Keratinocyte (primary cell): ENCODE results near the gene SGIP1. TPM values are rescaled to one million over a fixed set of nuclear protein-coding genes. Genes with fewer than 3 reads are reported as not detected.

Experiments
- DNase-seq: peaks from one replicate; pipeline ENCODE4 v3.0.0-alpha.2; 2011; ENCODE audit warnings: low read depth, missing footprints, low spot score
- FAIRE-seq: peaks from 2 replicates; lab custom pipeline; 2011; peaks lifted over from hg19 to GRCh38; lab: Jason Lieb, UNC
- H2AFZ ChIP-seq: 2 replicates; pipeline ENCODE4 v1.6.0; 2012; ENCODE audit warnings: low read length, control low read depth, inconsistent platforms; ENCODE audit not compliant: control insufficient read depth
- H3K27ac ChIP-seq: 2 replicates; pipeline ENCODE4 v1.5.1; 2011; ENCODE audit warnings: low read length; ENCODE audit not compliant: control insufficient read depth, insufficient read depth
- H3K27me3 ChIP-seq: 3 replicates; pipeline ENCODE4 v1.6.0; 2011; ENCODE audit warnings: low read length; ENCODE audit not compliant: control insufficient read depth, insufficient read depth; ENCODE audit errors: extremely low read depth
- H3K36me3 ChIP-seq, 2 experiments: 2 replicates in 1 of 2; 3 replicates in 1 of 2; pipeline ENCODE4 v1.5.1; 2011; ENCODE audit warnings: low read length in 2 of 2, mild to moderate bottlenecking in 1 of 2; ENCODE audit not compliant: control insufficient read depth in 2 of 2, insufficient read depth in 2 of 2; ENCODE audit errors: extremely low read depth in 1 of 2
- H3K4me1 ChIP-seq: 3 replicates; pipeline ENCODE4 v1.5.1; 2011; ENCODE audit warnings: low read length; ENCODE audit not compliant: control insufficient read depth, insufficient read depth; ENCODE audit errors: extremely low read depth
- H3K4me2 ChIP-seq: 3 replicates; pipeline ENCODE4 v1.6.0; 2011; ENCODE audit warnings: low read depth, low read length; ENCODE audit not compliant: control insufficient read depth, insufficient read depth; ENCODE audit errors: extremely low read depth
- H3K4me3 ChIP-seq, 3 experiments: fragments of 200-600 bp in 1 of 3; sonication (generic) in 1 of 3; 2 replicates in 2 of 3; 3 replicates in 1 of 3; pipeline ENCODE4 v1.5.1; 2011 to 2016; ENCODE audit warnings: low read length in 3 of 3, mild to moderate bottlenecking in 3 of 3, control low read depth in 2 of 3, inconsistent platforms in 1 of 3, low read depth in 1 of 3, mixed read lengths in 1 of 3, mixed run types in 1 of 3, moderate library complexity in 1 of 3; ENCODE audit not compliant: control insufficient read depth in 2 of 3, insufficient read depth in 2 of 3; ENCODE audit errors: extremely low read depth in 1 of 3
- H3K79me2 ChIP-seq: 2 replicates; pipeline ENCODE4 v1.6.0; 2012; ENCODE audit warnings: low read length; ENCODE audit not compliant: control insufficient read depth, insufficient read depth
- H3K9ac ChIP-seq: 3 replicates; pipeline ENCODE4 v1.6.0; 2011; ENCODE audit warnings: low read length; ENCODE audit not compliant: control insufficient read depth, insufficient read depth; ENCODE audit errors: extremely low read depth
- H3K9me1 ChIP-seq: 3 replicates; pipeline ENCODE4 v1.6.0; 2011; ENCODE audit warnings: low read length; ENCODE audit not compliant: control insufficient read depth, insufficient read depth; ENCODE audit errors: extremely low read depth
- H3K9me3 ChIP-seq: 2 replicates; pipeline ENCODE4 v1.5.1; 2012; ENCODE audit warnings: low read depth, low read length; ENCODE audit not compliant: control insufficient read depth
- H4K20me1 ChIP-seq: 3 replicates; pipeline ENCODE4 v1.6.0; 2011; ENCODE audit warnings: low read length; ENCODE audit not compliant: control insufficient read depth, insufficient read depth; ENCODE audit errors: extremely low read depth
- EZH2 ChIP-seq: IDR thresholded peaks from one replicate; pipeline ENCODE4 v1.6.1; 2012; ENCODE audit warnings: inconsistent platforms, mild to moderate bottlenecking, low read length, moderate library complexity
- dilution Hi-C: fragments of 300-500 bp; cut with MboI; formaldehyde crosslinking; loops from one replicate; pipeline ENCODE4 v1.7.0; 2020; ENCODE audit warnings: low sequenced_read_pairs; ENCODE audit not compliant: extremely low pct_ligation_motif_present
- polyA plus RNA-seq, 5 experiments: library from polyadenylated mRNA; depleted of rRNA in 3 of 5; stranded (reverse) in 3 of 5; stranded (forward) in 1 of 5; unstranded in 1 of 5; fragments of >200 nt; gene quantifications; 1 replicate in 1 of 5; 2 replicates in 3 of 5; 3 replicates in 1 of 5; pipeline versions ENCODE4 v1.2.1 to v1.2.3, GENCODE V29; 2011 to 2012; ENCODE audit warnings: missing spikeins in 2 of 5, low read depth in 1 of 5, low replicate concordance in 1 of 5
- TF ChIP-seq, protein P1 (sequence below), 3 experiments: IDR thresholded peaks in 1 of 3; conservative IDR thresholded peaks in 1 of 3; optimal IDR thresholded peaks in 1 of 3; 2 replicates in 2 of 3; 3 replicates in 1 of 3; pipeline versions ENCODE3 to v1.5.1; 2011; ENCODE audit warnings: low read length in 3 of 3, mild to moderate bottlenecking in 3 of 3, moderate library complexity in 2 of 3, control low read depth in 1 of 3, inconsistent platforms in 1 of 3; ENCODE audit not compliant: insufficient read depth in 2 of 3; ENCODE audit errors: extremely low read depth in 1 of 3

The SGIP1 gene
- polyA plus RNA-seq, 1 donor (not counting 4 experiments of a cell fraction or from before 2014, with no cell fraction given) = 0.05 TPM

DNA sequence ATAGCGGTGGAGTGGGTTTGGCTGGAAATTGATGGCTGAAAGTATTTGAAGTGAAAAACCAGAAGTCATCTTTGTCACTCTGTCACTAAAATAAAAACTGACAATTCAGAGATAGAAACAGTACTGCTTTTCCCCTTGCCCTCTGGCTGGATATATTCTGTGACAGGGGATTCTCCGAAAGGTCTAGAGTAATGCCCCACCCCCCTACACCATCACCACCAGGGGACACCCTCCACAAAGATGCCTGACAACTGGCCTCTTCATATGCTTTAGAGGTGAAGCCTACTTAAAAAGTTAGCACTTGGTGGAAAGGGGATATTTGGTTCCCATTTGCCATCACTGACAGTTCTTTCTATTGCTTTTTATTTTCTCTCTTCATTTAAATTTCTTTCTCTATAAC, 73.5 kb downstream of the SGIP1 start:
- DNase-seq (no peak), FAIRE-seq (no peak)
- no peaks in the 10 kb centered on the region for H3K27me3 ChIP-seq
- H4K20me1 ChIP-seq = no peaks in the 10 kb centered on the region
- no peaks in the 10 kb centered on the region for H3K9me1 ChIP-seq
- dilution Hi-C loops = no loop called here
- H3K4me3 ChIP-seq = no peak overlapping the region
- TF ChIP-seq, protein P1, sequence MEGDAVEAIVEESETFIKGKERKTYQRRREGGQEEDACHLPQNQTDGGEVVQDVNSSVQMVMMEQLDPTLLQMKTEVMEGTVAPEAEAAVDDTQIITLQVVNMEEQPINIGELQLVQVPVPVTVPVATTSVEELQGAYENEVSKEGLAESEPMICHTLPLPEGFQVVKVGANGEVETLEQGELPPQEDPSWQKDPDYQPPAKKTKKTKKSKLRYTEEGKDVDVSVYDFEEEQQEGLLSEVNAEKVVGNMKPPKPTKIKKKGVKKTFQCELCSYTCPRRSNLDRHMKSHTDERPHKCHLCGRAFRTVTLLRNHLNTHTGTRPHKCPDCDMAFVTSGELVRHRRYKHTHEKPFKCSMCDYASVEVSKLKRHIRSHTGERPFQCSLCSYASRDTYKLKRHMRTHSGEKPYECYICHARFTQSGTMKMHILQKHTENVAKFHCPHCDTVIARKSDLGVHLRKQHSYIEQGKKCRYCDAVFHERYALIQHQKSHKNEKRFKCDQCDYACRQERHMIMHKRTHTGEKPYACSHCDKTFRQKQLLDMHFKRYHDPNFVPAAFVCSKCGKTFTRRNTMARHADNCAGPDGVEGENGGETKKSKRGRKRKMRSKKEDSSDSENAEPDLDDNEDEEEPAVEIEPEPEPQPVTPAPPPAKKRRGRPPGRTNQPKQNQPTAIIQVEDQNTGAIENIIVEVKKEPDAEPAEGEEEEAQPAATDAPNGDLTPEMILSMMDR (optimal IDR thresholded peaks at IDR 0.05 in 1 of 3, IDR thresholded peaks at IDR 0.05 in 1 of 3, conservative IDR thresholded peaks at IDR 0.05 in 1 of 3; ENCODE audit: extremely low read depth in 1 of 3, insufficient read depth in 2 of 3, low read length in 3 of 3) = peak in 1 of 3 experiments; percentile 31
- TF ChIP-seq EZH2 = no peak
- H3K4me2 ChIP-seq = no peak overlapping the region
- no peaks in the 10 kb centered on the region for H3K79me2 ChIP-seq
- no peak overlapping the region for H3K9ac ChIP-seq
- no peaks in the 10 kb centered on the region for H3K36me3 ChIP-seq
- H3K27ac ChIP-seq = no peak overlapping the region
- H3K4me1 ChIP-seq = no peaks in the 10 kb centered on the region
- H2AFZ ChIP-seq = no peak overlapping the region
- no peaks in the 10 kb centered on the region for H3K9me3 ChIP-seq

DNA sequence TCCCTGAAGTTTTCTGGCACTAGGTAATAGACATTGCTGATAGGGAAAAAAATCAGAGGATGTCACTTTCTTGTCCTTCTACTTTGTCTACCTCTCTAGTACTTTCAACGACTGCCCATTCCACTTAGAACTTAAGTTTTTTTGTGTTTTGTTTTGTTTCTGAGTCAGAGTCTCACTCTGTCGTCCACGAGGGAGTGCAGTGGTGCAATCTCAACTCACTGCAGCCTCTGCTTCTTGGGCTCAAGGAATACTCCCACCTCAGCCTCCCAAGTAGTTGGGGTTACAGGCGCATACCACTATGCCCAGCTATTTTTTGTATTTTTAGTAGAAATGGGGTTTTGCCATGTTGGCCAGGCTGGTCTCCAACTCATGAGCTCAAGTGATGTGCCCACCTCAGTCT, 79.2 kb downstream of the SGIP1 start:
- dilution Hi-C loops = no loop called here

More for the DNA sequence above, 79.2 kb downstream of the SGIP1 start:
- TF ChIP-seq, protein P1 (optimal IDR thresholded peaks at IDR 0.05 in 1 of 3, IDR thresholded peaks at IDR 0.05 in 1 of 3, conservative IDR thresholded peaks at IDR 0.05 in 1 of 3; ENCODE audit: extremely low read depth in 1 of 3, insufficient read depth in 2 of 3, low read length in 3 of 3) = no peak
- no peak for TF ChIP-seq EZH2
- no peaks in the 10 kb centered on the region for H3K27me3 ChIP-seq
- no peak overlapping the region for H3K4me3 ChIP-seq
- no peaks in the 10 kb centered on the region for H4K20me1 ChIP-seq
- H3K27ac ChIP-seq = no peak overlapping the region
- H3K79me2 ChIP-seq = no peaks in the 10 kb centered on the region
- no peaks in the 10 kb centered on the region for H3K4me1 ChIP-seq
- FAIRE-seq = no peak
- H3K9me1 ChIP-seq = no peaks in the 10 kb centered on the region
- no peak overlapping the region for H3K9ac ChIP-seq
- no peak overlapping the region for H2AFZ ChIP-seq
- no peak for DNase-seq
- no peaks in the 10 kb centered on the region for H3K9me3 ChIP-seq
- no peak overlapping the region for H3K4me2 ChIP-seq
- H3K36me3 ChIP-seq = no peaks in the 10 kb centered on the region
